Measurements from ENCODE around the gene BMPR1B. TPM values are rescaled to one million over a fixed set of nuclear protein-coding genes. Genes with fewer than 3 reads are reported as not detected.

Gene BMPR1B
- total and polyA plus RNA-seq, 9 of the 15 experiments (the other 6 are each of a cell fraction or from before 2014, with no cell fraction given): 0.01 TPM; not detected in 8

GRCh38 chr4:94724016-94724790 is 33.6 kb upstream of the BMPR1B start:
- Histone ChIP-seq H3K9me3 (replicated peaks; ENCODE audit: control insufficient read depth, insufficient read depth, low read depth, low read length) (no peaks in the 10 kb centered on the region), H3K27me3 (ENCODE audit: control insufficient read depth in 2 of 2, insufficient read depth in 2 of 2, low read length in 2 of 2) (peaks cover 0 to 7% of the 10 kb centered on the region in 2 experiments; a peak in 2 of 5 replicates), H3K36me3 (ENCODE audit: control insufficient read depth, insufficient read depth, low read length) (no peaks in the 10 kb centered on the region), H3K79me2 (ENCODE audit: control insufficient read depth, insufficient read depth, low read length) (no peaks in the 10 kb centered on the region), H3K27ac (ENCODE audit: extremely low read depth, low read depth, low read length) (no peak overlapping the region), H3K9me1 (ENCODE audit: control insufficient read depth, insufficient read depth, low read length) (no peaks in the 10 kb centered on the region), H3K4me1 (replicated peaks in 1 of 2; ENCODE audit: control insufficient read depth in 2 of 2, insufficient read depth in 2 of 2, low read length in 2 of 2) (no peaks in the 10 kb centered on the region), H4K20me1 (replicated peaks; ENCODE audit: control insufficient read depth, insufficient read depth, low read length) (no peaks in the 10 kb centered on the region), H2AFZ (ENCODE audit: low read depth, low read length) (no peak overlapping the region), H3K4me2 (ENCODE audit: insufficient read depth, low read length) (no peak overlapping the region), H3K9ac (ENCODE audit: insufficient read depth in 1 of 2, low read depth in 2 of 2, low read length in 2 of 2) (no peak overlapping the region), H3K4me3 (no peak overlapping the region)
- no peak for ATAC-seq
- in situ Hi-C loops (cut with MboI): no loop called here
- BruUV-seq (replicated peaks): no TSS peak
- ChIA-PET POLR2A (no interaction called here), CTCF (ENCODE audit: low intra/inter-chr PET ratio) (no interaction called here)
- no peak for DNase-seq (ENCODE audit: extremely low read depth in 1 of 4, low spot score in 3 of 4)
- intact Hi-C loops (cut with micrococcal nuclease): no loop called here
- FAIRE-seq: no peak
- 0% methylated on average over 3 of the region's 3 CpGs for WGBS (ENCODE audit: insufficient coverage, low coverage, missing lambda C conversion rate)
- TF ChIP-seq KAT7 (CRISPR knock-in tag; IDR thresholded peaks at IDR 0.05; ENCODE audit: borderline replicate concordance) (no peak), ZBTB17 (CRISPR knock-in tag; IDR thresholded peaks at IDR 0.05) (no peak), ZNF311 (CRISPR knock-in tag; IDR thresholded peaks at IDR 0.05) (no peak), HNRNPLL (IDR thresholded peaks at IDR 0.05; ENCODE audit: low read depth, low read length, poor library complexity, severe bottlenecking) (no peak), CTCFL (IDR thresholded peaks at IDR 0.05; ENCODE audit: borderline replicate concordance, insufficient read depth, low read depth, low read length, poor library complexity, severe bottlenecking) (no peak), MNT (conservative IDR thresholded peaks at IDR 0.05) (no peak), ZNF696 (CRISPR knock-in tag; conservative IDR thresholded peaks at IDR 0.05) (no peak), ZNF184 (CRISPR knock-in tag; IDR thresholded peaks at IDR 0.05) (no peak), NR2F6 (CRISPR knock-in tag; IDR thresholded peaks at IDR 0.05) (no peak), ZNF175 (CRISPR knock-in tag; IDR thresholded peaks at IDR 0.05; ENCODE audit: low read depth) (no peak), RAD51 (IDR thresholded peaks at IDR 0.05; ENCODE audit: borderline replicate concordance, low read depth) (no peak), GTF3C2 (IDR thresholded peaks at IDR 0.05; ENCODE audit: borderline replicate concordance, extremely low read depth, insufficient read length) (no peak), SAP30 (IDR thresholded peaks at IDR 0.05; ENCODE audit: borderline replicate concordance, insufficient read depth, low read depth, low read length, poor library complexity, severe bottlenecking) (no peak), GTF2E2 (tag; IDR thresholded peaks at IDR 0.05) (no peak)
